Endothelial cell of umbilical vein (primary cell): ENCODE results near the gene RBM28.

Experiments used
- CTCF ChIP-seq, 2 donors: IDR thresholded peaks; 1 replicate in 1 of 2; 2 replicates in 1 of 2; pipeline ENCODE4 v1.5.1; 2011; ENCODE audit warnings: low read length in 2 of 2, mild to moderate bottlenecking in 2 of 2, moderate library complexity in 2 of 2, control low read depth in 1 of 2, inconsistent platforms in 1 of 2, low read depth in 1 of 2; ENCODE audit not compliant: insufficient read depth in 1 of 2; ENCODE audit errors: extremely low read depth in 1 of 2
- POLR2A ChIP-seq: IDR thresholded peaks from 2 replicates; pipeline ENCODE4 v1.6.1; 2012; ENCODE audit warnings: low read depth, mild to moderate bottlenecking, control low read depth, low read length
- POLR2AphosphoS5 ChIP-seq: IDR thresholded peaks from 2 replicates; pipeline ENCODE4 v1.6.1; 2012; ENCODE audit warnings: low read depth, mild to moderate bottlenecking, control low read depth, low read length, moderate library complexity; ENCODE audit not compliant: insufficient read depth

GRCh38 chr7:128353610-128354009 lies 9.9 kb upstream of the RBM28 start:
- TF ChIP-seq POLR2A (no peak), CTCF (IDR thresholded peaks at IDR 0.05; ENCODE audit: extremely low read depth in 1 of 2, insufficient read depth in 1 of 2, low read depth in 1 of 2, low read length in 2 of 2) (no peak), POLR2AphosphoS5 (no peak)
